ENCODE measurements around the gene RNU5D-1.
"Not testable (repeated sequence)": the region's sequence is repeated elsewhere in the genome, so short reads cannot be mapped to it uniquely, and the experiment has no call there.

The RNU5D-1 gene

GRCh38 chr1:44724955-44725698, 5.8 kb downstream of the RNU5D-1 start:
- no peak for DNase-seq

- DNase-seq, result no peak
Observed at GRCh38 chr1:44724296-44724954, 6.5 kb downstream of the RNU5D-1 start.

GRCh38 chr1:44723496-44724295, 7.3 kb downstream of the RNU5D-1 start:
- DNase-seq, result peak; percentile 57

- DNase-seq, result no peak
Observed at GRCh38 chr1:44723064-44723463, 7.9 kb downstream of the RNU5D-1 start.

- peak; percentile 98 for DNase-seq
Observed at GRCh38 chr1:44721485-44722361, 9.2 kb downstream of the RNU5D-1 start.

DNA sequence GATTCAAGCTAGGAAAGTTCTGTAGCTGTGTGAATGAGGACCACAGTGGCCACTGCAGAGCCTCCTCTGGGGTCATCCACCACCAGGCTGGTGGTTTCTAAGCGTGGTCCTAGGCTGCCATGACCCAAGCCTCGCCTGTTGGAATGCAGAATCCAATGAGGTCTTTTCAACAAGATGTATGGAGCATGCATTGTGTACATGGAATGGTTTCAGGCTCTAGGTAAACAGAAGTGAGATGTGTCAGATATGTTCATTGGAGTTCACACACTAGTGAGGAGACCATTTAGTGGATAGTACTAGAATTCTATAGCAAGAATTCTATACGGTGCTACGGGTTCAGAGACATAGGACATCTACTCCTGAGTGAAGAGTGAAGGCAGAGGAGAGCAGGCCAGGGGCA, 10.7 kb downstream of the RNU5D-1 start:
- DNase-seq, result no peak

- DNase-seq, result no peak
Observed at GRCh38 chr1:44719318-44719717, 11.7 kb downstream of the RNU5D-1 start.

DNA sequence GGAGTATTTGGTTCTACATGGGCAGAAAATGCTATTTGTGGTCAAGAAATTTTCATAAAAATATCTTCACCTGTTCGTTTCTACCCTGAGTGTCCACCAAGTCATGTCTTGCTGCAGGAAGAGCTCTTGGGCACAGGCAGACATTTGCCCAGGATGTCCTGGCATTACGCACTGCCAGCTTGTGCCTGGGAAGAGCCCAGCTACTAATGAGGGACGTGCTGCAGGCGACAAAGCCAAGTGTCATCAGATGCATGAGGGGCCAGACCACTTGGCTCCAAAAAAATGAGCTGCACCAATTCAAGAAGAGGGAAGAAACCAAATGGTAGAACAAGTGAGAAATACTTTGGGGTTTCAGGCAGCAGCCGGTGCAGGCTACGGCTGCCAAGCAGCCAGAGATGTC, 12.9 kb downstream of the RNU5D-1 start:
- DNase-seq, result no peak

GRCh38 chr1:44717653-44718052, 13.3 kb downstream of the RNU5D-1 start:
- no peak for DNase-seq

DNA sequence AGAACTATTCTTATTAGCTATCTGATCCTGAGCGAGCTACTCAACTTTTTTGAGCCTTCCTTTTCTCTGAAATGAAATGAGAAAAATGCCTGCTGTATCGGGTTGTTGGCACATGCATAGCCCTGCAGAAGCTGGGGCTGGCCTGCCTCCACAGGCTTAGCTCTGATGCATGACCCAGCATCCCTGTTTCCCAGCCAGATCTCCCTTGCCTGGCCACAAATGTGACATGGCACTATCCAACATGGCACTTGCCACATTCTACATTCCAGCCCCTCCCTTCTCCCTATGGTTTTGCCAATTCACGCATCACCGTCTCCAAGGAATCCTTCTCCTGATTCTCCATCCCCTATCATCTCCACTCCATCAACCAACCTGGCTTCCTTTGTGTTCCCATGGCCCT, 13.8 kb downstream of the RNU5D-1 start:
- DNase-seq, result no peak

- DNase-seq, result peak; percentile 83
Observed at GRCh38 chr1:44714944-44715571, 15.9 kb downstream of the RNU5D-1 start.

DNA sequence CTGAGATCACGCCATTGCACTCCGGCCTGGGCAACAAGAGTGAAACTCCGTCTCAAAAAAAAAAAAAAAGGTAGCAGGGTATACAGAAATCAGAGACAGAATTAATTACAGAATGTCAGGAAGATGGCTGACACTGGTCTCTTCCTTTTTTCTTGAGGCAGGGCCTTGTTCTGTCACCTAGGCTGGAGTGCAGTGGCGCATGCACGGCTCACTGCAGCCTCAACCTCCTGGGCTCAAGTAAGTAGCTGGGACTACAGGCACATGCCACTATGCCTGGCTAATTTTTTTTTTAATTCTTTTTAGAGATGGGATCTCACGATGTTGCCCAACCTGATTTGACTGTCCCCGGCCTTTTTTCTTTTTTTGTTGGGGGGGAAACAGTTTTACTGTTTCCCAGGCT, 16.4 kb downstream of the RNU5D-1 start:
- DNase-seq, result no peak

DNA sequence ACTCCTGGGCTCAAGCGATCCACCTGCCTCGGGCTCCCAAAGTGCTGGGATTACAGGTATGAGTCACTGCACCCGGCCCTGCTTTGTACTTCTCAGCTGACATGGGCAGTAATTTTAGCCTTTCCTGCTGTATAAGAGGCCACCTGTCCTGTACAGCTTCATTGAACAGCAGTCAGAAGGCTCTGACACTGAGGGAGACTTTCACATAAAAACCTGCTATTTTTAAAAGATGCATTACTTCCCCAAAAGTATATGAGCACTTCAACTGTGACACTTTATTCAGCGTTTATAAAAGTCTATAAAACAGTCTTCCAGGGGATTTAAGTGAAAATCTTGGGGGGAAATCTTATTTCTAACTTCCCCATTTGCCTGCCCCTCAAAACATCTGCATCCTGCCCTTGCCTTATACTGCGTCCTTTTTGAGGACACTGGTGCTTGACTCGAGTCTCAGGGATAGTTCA, 17.6 kb downstream of the RNU5D-1 start:
- no peak for DNase-seq

GRCh38 chr1:44707959-44708831, 22.8 kb downstream of the RNU5D-1 start:
- DNase-seq, result peak; percentile 74

- no peak for DNase-seq
Observed at GRCh38 chr1:44707112-44707881, 23.7 kb downstream of the RNU5D-1 start.

- DNase-seq, result no peak
Observed at GRCh38 chr1:44705938-44706337, 25.0 kb downstream of the RNU5D-1 start.

- DNase-seq, result no peak
Observed at GRCh38 chr1:44705470-44705869, 25.5 kb downstream of the RNU5D-1 start.

- DNase-seq, result no peak
Observed at GRCh38 chr1:44701141-44701573, 29.8 kb downstream of the RNU5D-1 start.

DNA sequence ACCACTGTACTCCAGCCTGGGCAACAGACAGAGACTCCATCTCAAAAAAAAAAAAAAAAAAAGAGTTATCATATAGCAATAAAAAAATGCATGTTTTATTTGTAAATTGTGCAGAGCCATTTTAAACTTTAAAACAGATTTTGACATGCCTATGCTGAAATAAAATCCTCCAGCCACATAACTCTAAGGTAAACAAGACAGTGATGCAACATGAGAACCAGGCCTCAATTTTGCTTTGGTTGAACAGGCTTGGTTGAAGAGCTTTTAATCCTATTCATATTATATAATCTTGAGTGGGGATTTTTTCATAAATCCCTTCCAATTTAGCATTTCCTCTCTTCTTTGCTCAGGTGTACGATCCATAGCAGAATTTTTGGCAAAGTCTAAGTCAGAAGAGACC, 30.4 kb downstream of the RNU5D-1 start:
- DNase-seq, result no peak

GRCh38 chr1:44699375-44699774, 31.6 kb downstream of the RNU5D-1 start:
- not testable (repeated sequence) for DNase-seq

Measured in hematopoietic multipotent progenitor cell treated with erythropoietin and hydrocortisone succinate and interleukin-3 and kit ligand, for 8 days (in vitro differentiated cells).